MM.1S (cell line): ENCODE data around the gene CEP43.

ENCODE experiments used
- DNase-seq: peaks from one replicate; pipeline ENCODE4 v3.0.0-alpha.2; 2015
- H2AFZ ChIP-seq: fragments of 300-600 bp; sonication (generic); 2 replicates; pipeline ENCODE4 v1.6.0; 2016; ENCODE audit warnings: antibody characterized with exemption, low read length
- H3F3A ChIP-seq: fragments of 300-600 bp; sonication (generic); 2 replicates; pipeline ENCODE4 v1.6.1; 2016; ENCODE audit warnings: mild to moderate bottlenecking, antibody characterized with exemption, low read length, moderate library complexity, mixed read lengths; ENCODE audit not compliant: insufficient read depth
- H3K27ac ChIP-seq: fragments of 300-600 bp; sonication (generic); 2 replicates; pipeline ENCODE4 v1.5.1; 2016; ENCODE audit warnings: mild to moderate bottlenecking, low read length
- H3K27me3 ChIP-seq: fragments of 300-600 bp; sonication (generic); replicated peaks from 2 replicates; pipeline ENCODE4 v1.6.0; 2016; ENCODE audit warnings: low read length; ENCODE audit not compliant: insufficient read depth
- H3K36me3 ChIP-seq: fragments of 300-600 bp; sonication (generic); replicated peaks from 2 replicates; pipeline ENCODE4 v1.6.1; 2016; ENCODE audit warnings: mild to moderate bottlenecking, low read length, mixed read lengths; ENCODE audit not compliant: insufficient read depth
- H3K4me1 ChIP-seq: fragments of 300-600 bp; sonication (generic); 2 replicates; pipeline ENCODE4 v1.6.1; 2016; ENCODE audit warnings: low read length, mixed read lengths
- H3K4me2 ChIP-seq: fragments of 300-600 bp; sonication (generic); 2 replicates; pipeline ENCODE4 v1.6.0; 2016; ENCODE audit warnings: low read depth, low read length
- H3K4me3 ChIP-seq: fragments of 300-600 bp; sonication (generic); 2 replicates; pipeline ENCODE4 v1.5.1; 2016; ENCODE audit warnings: low read length, mixed read lengths
- H3K79me2 ChIP-seq: fragments of 300-600 bp; sonication (generic); 2 replicates; pipeline ENCODE4 v1.6.1; 2016; ENCODE audit warnings: mixed run types, low read length, mixed read lengths
- H3K9ac ChIP-seq: fragments of 300-600 bp; sonication (generic); 2 replicates; pipeline ENCODE4 v1.6.1; 2016; ENCODE audit warnings: low read length, mixed read lengths
- H3K9me2 ChIP-seq: fragments of 300-600 bp; sonication (generic); replicated peaks from 2 replicates; pipeline ENCODE4 v1.6.1; 2016; ENCODE audit warnings: mild to moderate bottlenecking, low read length, mixed read lengths; ENCODE audit not compliant: insufficient read depth
- H3K9me3 ChIP-seq: fragments of 300-600 bp; sonication (generic); replicated peaks from 2 replicates; pipeline ENCODE4 v1.6.1; 2016; ENCODE audit warnings: mild to moderate bottlenecking, low read length, mixed read lengths; ENCODE audit not compliant: insufficient read depth
- H4K20me1 ChIP-seq: fragments of 300-600 bp; sonication (generic); 2 replicates; pipeline ENCODE4 v1.6.1; 2016; ENCODE audit warnings: mild to moderate bottlenecking, low read length, moderate library complexity, mixed read lengths; ENCODE audit not compliant: insufficient read depth
- EZH2 ChIP-seq: fragments of 300-600 bp; sonication (generic); optimal IDR thresholded peaks from 2 replicates; pipeline ENCODE3; 2017; ENCODE audit warnings: low read depth, mild to moderate bottlenecking, antibody characterized with exemption, low read length, mixed read lengths
- EZH2phosphoT487 ChIP-seq: fragments of 300-600 bp; sonication (generic); IDR thresholded peaks from 2 replicates; pipeline ENCODE4 v1.6.1; 2018; ENCODE audit warnings: antibody characterized with exemption, low read length
- TF ChIP-seq, protein P1 (sequence below): fragments of 300-600 bp; sonication (generic); IDR thresholded peaks from 2 replicates; pipeline ENCODE4 v1.5.1; 2016; ENCODE audit warnings: antibody characterized with exemption, low read length, mixed read lengths

Gene CEP43

GRCh38 chr6:166955865-166956443, 43.2 kb upstream of the CEP43 start:
- Histone ChIP-seq H3K9me2 (no peaks in the 10 kb centered on the region), H3K4me3 (peak overlapping the region; percentile 71), H4K20me1 (no peaks in the 10 kb centered on the region), H2AFZ (peak overlapping the region; percentile 51), H3K4me1 (peaks cover 13% of the 10 kb centered on the region), H3K27ac (no peak overlapping the region), H3K36me3 (no peaks in the 10 kb centered on the region), H3K4me2 (peak overlapping the region; percentile 64), H3K9ac (peak overlapping the region; percentile 42; the same call in 1 of the 2 replicates), H3F3A (peaks cover 7% of the 10 kb centered on the region), H3K9me3 (no peaks in the 10 kb centered on the region), H3K27me3 (no peaks in the 10 kb centered on the region), H3K79me2 (no peaks in the 10 kb centered on the region)
- TF ChIP-seq EZH2 = no peak
- TF ChIP-seq EZH2phosphoT487 = no peak
- TF ChIP-seq, protein P1, sequence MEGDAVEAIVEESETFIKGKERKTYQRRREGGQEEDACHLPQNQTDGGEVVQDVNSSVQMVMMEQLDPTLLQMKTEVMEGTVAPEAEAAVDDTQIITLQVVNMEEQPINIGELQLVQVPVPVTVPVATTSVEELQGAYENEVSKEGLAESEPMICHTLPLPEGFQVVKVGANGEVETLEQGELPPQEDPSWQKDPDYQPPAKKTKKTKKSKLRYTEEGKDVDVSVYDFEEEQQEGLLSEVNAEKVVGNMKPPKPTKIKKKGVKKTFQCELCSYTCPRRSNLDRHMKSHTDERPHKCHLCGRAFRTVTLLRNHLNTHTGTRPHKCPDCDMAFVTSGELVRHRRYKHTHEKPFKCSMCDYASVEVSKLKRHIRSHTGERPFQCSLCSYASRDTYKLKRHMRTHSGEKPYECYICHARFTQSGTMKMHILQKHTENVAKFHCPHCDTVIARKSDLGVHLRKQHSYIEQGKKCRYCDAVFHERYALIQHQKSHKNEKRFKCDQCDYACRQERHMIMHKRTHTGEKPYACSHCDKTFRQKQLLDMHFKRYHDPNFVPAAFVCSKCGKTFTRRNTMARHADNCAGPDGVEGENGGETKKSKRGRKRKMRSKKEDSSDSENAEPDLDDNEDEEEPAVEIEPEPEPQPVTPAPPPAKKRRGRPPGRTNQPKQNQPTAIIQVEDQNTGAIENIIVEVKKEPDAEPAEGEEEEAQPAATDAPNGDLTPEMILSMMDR = no peak
- no peak for DNase-seq

DNA sequence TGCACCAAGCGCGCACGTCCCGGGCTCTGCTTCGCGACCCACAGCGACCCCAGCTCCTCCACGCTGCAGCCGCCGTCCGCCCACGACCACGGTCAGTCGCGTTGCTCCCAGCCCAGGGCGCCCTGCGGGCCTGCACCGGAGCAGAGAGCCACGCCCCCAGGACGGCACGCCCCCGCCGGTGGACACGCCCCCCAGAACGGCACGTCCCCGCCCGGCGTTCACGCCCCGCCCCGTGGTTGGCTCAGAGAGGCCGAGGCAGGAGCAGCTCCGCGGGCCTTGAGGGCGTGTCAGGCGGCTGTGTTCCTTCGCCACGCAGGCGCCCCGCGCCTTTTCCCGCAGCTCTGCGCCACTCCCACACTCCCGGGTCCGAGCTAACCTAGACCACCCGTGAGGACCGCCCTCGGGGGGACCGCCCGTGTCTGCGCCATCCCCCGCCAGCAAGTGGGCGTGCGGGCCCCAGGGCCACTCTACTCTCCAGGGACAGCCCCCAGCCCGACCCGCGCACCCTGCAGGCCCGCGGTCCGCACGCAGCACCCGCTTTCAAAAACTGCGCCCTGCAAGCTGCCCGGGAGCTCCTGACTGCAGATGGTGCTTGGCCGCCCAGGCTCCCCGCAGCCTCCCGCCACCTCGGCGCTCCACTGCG, 42.6 kb upstream of the CEP43 start, which contains the start of gene RNASET2:
TSS of gene RNASET2 (minus strand) at position 107 of the 643 bp plus-strand sequence. CDS start 368 bp downstream, outside the sequence.
- DNase-seq = peak; percentile 80
- TF ChIP-seq, protein P1 = no peak
- no peak for TF ChIP-seq EZH2
- TF ChIP-seq EZH2phosphoT487 = no peak
- no peaks in the 10 kb centered on the region for H3K9me3 ChIP-seq
- H4K20me1 ChIP-seq = no peaks in the 10 kb centered on the region
- H3K27me3 ChIP-seq = no peaks in the 10 kb centered on the region
- peak within 1 kb of the TSS; percentile 82 for H2AFZ ChIP-seq
- no peaks in the 10 kb centered on the region for H3K36me3 ChIP-seq
- H3K27ac ChIP-seq = peak within 1 kb of the TSS; percentile 43; the same call in 1 of the 2 replicates
- peak within 1 kb of the TSS; percentile 71 for H3K4me3 ChIP-seq
- peak within 1 kb of the TSS; percentile 57 for H3K9ac ChIP-seq
- H3K4me2 ChIP-seq = peak within 1 kb of the TSS; percentile 79
- peaks cover 3% of the 10 kb centered on the region for H3F3A ChIP-seq
- H3K4me1 ChIP-seq = peaks cover 13% of the 10 kb centered on the region
- no peaks in the 10 kb centered on the region for H3K79me2 ChIP-seq
- no peaks in the 10 kb centered on the region for H3K9me2 ChIP-seq

GRCh38 chr6:166957087-166957804, 42.0 kb upstream of the CEP43 start:
- Histone ChIP-seq H2AFZ (peak overlapping the region; percentile 82), H3K27ac (peak overlapping the region; percentile 43; the same call in 1 of the 2 replicates), H3K27me3 (no peaks in the 10 kb centered on the region), H3K79me2 (no peaks in the 10 kb centered on the region), H4K20me1 (no peaks in the 10 kb centered on the region), H3K36me3 (no peaks in the 10 kb centered on the region), H3K9ac (peak overlapping the region; percentile 57), H3K4me3 (peak overlapping the region; percentile 71), H3F3A (no peaks in the 10 kb centered on the region; the same call in 1 of the 2 replicates), H3K4me2 (peak overlapping the region; percentile 79), H3K9me2 (no peaks in the 10 kb centered on the region), H3K4me1 (peaks cover 7% of the 10 kb centered on the region; the same call in 1 of the 2 replicates), H3K9me3 (no peaks in the 10 kb centered on the region)
- TF ChIP-seq, protein P1 = no peak
- no peak for TF ChIP-seq EZH2
- DNase-seq = no peak
